H9 (cell line): ENCODE measurements around the gene NRXN3. TPM values are rescaled to one million over a fixed set of nuclear protein-coding genes. Genes with fewer than 3 reads are reported as not detected.

ENCODE experiments used
- DNase-seq: peaks from one replicate; pipeline ENCODE4 v3.0.0-alpha.2; 2017
- H2AFZ ChIP-seq: one replicate; pipeline ENCODE4 v1.6.1; 2013; ENCODE audit warnings: mild to moderate bottlenecking, low read length, control low read depth, moderate library complexity
- H2AK5ac ChIP-seq: 2 replicates; pipeline ENCODE4 v1.6.1; 2013; ENCODE audit warnings: low read length, control low read depth, mixed read lengths; ENCODE audit not compliant: insufficient read length
- H2BK120ac ChIP-seq: one replicate; pipeline ENCODE4 v1.6.1; 2013; ENCODE audit warnings: low read depth, mild to moderate bottlenecking, low read length, control low read depth, inconsistent platforms; ENCODE audit not compliant: poor library complexity, severe bottlenecking
- H2BK12ac ChIP-seq: 2 replicates; pipeline ENCODE4 v1.6.1; 2013; ENCODE audit warnings: low read length, control low read depth, mixed read lengths, low read depth; ENCODE audit not compliant: insufficient read length
- H2BK15ac ChIP-seq: 2 replicates; pipeline ENCODE4 v1.6.1; 2013; ENCODE audit warnings: low read depth, low read length, control low read depth
- H2BK20ac ChIP-seq: one replicate; pipeline ENCODE4 v1.6.1; 2013; ENCODE audit warnings: low read depth, mild to moderate bottlenecking, low read length, control low read depth, inconsistent platforms; ENCODE audit not compliant: poor library complexity, severe bottlenecking
- H2BK5ac ChIP-seq: 2 replicates; pipeline ENCODE4 v1.6.1; 2013; ENCODE audit warnings: low read length, control low read depth, mixed read lengths; ENCODE audit not compliant: insufficient read length
- H3K14ac ChIP-seq: 2 replicates; pipeline ENCODE4 v1.6.1; 2013; ENCODE audit warnings: low read length, control low read depth; ENCODE audit not compliant: insufficient read depth
- H3K18ac ChIP-seq: 2 replicates; pipeline ENCODE4 v1.6.1; 2013; ENCODE audit warnings: low read depth, mild to moderate bottlenecking, mixed read lengths, low read length, control low read depth; ENCODE audit not compliant: insufficient read length
- H3K23ac ChIP-seq: 2 replicates; pipeline ENCODE4 v1.6.1; 2013; ENCODE audit warnings: low read length, control low read depth, mixed read lengths, low read depth; ENCODE audit not compliant: insufficient read length
- H3K23me2 ChIP-seq: 2 replicates; pipeline ENCODE4 v1.6.1; 2013; ENCODE audit warnings: low read depth, mild to moderate bottlenecking, mixed read lengths, low read length, control low read depth; ENCODE audit not compliant: insufficient read length, poor library complexity, severe bottlenecking
- H3K27ac ChIP-seq: 2 replicates; pipeline ENCODE4 v1.5.1; 2013; ENCODE audit warnings: low read length, control low read depth, mixed read lengths, low read depth; ENCODE audit not compliant: insufficient read length
- H3K27me3 ChIP-seq: 2 replicates; pipeline ENCODE4 v1.6.1; 2013; ENCODE audit warnings: low read length, control low read depth, inconsistent platforms; ENCODE audit not compliant: insufficient read depth
- H3K4ac ChIP-seq: 2 replicates; pipeline ENCODE4 v1.6.1; 2013; ENCODE audit warnings: low read depth, mild to moderate bottlenecking, control low read depth, inconsistent platforms, low read length, moderate library complexity
- H3K4me1 ChIP-seq: 2 replicates; pipeline ENCODE4 v1.6.1; 2013; ENCODE audit warnings: low read length, control low read depth, inconsistent platforms; ENCODE audit not compliant: insufficient read depth
- H3K4me2 ChIP-seq: 2 replicates; pipeline ENCODE4 v1.6.1; 2013; ENCODE audit warnings: low read length, control low read depth, mixed read lengths; ENCODE audit not compliant: insufficient read length, insufficient read depth
- H3K56ac ChIP-seq: 2 replicates; pipeline ENCODE4 v1.6.1; 2013; ENCODE audit warnings: low read depth, mild to moderate bottlenecking, mixed read lengths, low read length, control low read depth; ENCODE audit not compliant: insufficient read length
- H3K79me1 ChIP-seq: 2 replicates; pipeline ENCODE4 v1.6.1; 2013; ENCODE audit warnings: low read depth, mild to moderate bottlenecking, moderate library complexity, low read length, control low read depth, inconsistent platforms; ENCODE audit not compliant: insufficient read depth, poor library complexity, severe bottlenecking
- H3K79me2 ChIP-seq: 2 replicates; pipeline ENCODE4 v1.6.1; 2013; ENCODE audit warnings: low read length, control low read depth, inconsistent platforms; ENCODE audit not compliant: insufficient read depth
- H3K9ac ChIP-seq: 2 replicates; pipeline ENCODE4 v1.6.1; 2013; ENCODE audit warnings: low read length, control low read depth, mixed read lengths; ENCODE audit not compliant: insufficient read length; ENCODE audit errors: extremely low read depth
- H3K9me3 ChIP-seq: one replicate; pipeline ENCODE4 v1.6.1; 2013; ENCODE audit warnings: low read depth, low read length, inconsistent platforms; ENCODE audit not compliant: control insufficient read depth
- H3T11ph ChIP-seq: one replicate; pipeline ENCODE4 v1.6.1; 2013; ENCODE audit warnings: mild to moderate bottlenecking, low read length, control low read depth, inconsistent platforms
- H4K20me1 ChIP-seq: one replicate; pipeline ENCODE4 v1.6.1; 2013; ENCODE audit not compliant: control insufficient read depth, insufficient read length, insufficient read depth
- H4K5ac ChIP-seq: 2 replicates; pipeline ENCODE4 v1.6.1; 2013; ENCODE audit warnings: low read depth, mild to moderate bottlenecking, mixed read lengths, low read length, control low read depth; ENCODE audit not compliant: insufficient read length
- H4K8ac ChIP-seq: replicated peaks from 2 replicates; pipeline ENCODE4 v1.6.1; 2013; ENCODE audit warnings: low read length, control low read depth, mixed read lengths, low read depth; ENCODE audit not compliant: insufficient read length
- H4K91ac ChIP-seq: 2 replicates; pipeline ENCODE4 v1.6.1; 2013; ENCODE audit warnings: low read depth, mild to moderate bottlenecking, moderate library complexity, mixed read lengths, low read length, control low read depth; ENCODE audit not compliant: insufficient read length
- H3K27ac Mint-ChIP-seq, 3 experiments: 2 replicates in 2 of 3; 3 replicates in 1 of 3; pipeline ENCODE4 v1.8.0; 2020 to 2021; ENCODE audit warnings: mixed read lengths in 3 of 3, mild to moderate bottlenecking in 1 of 3, moderate library complexity in 1 of 3
- H3K27me3 Mint-ChIP-seq: 2 replicates; pipeline ENCODE4 v1.8.0; 2021; ENCODE audit warnings: low read depth, mild to moderate bottlenecking, moderate library complexity, mixed read lengths
- H3K36me3 Mint-ChIP-seq, 3 experiments: 2 replicates in 2 of 3; 3 replicates in 1 of 3; pipeline ENCODE4 v1.8.0; 2020 to 2021; ENCODE audit warnings: low read depth in 3 of 3, mixed read lengths in 3 of 3; ENCODE audit not compliant: insufficient read depth in 1 of 3
- H3K4me1 Mint-ChIP-seq, 2 experiments: 2 replicates each; pipeline ENCODE4 v1.8.0; 2020; ENCODE audit warnings: mixed read lengths in 2 of 2
- H3K4me3 Mint-ChIP-seq, 2 experiments: 2 replicates in 1 of 2; 3 replicates in 1 of 2; pipeline ENCODE4 v1.8.0; 2020 to 2021; ENCODE audit warnings: mild to moderate bottlenecking in 2 of 2, mixed read lengths in 2 of 2, moderate library complexity in 1 of 2
- H3K9me3 Mint-ChIP-seq, 2 experiments: 2 replicates in 1 of 2; 3 replicates in 1 of 2; pipeline ENCODE4 v1.8.0; 2020; ENCODE audit warnings: mild to moderate bottlenecking in 2 of 2, mixed read lengths in 2 of 2, moderate library complexity in 1 of 2
- CTCF ChIP-seq: fragments of 200-600 bp; sonication (generic); conservative IDR thresholded peaks from 3 replicates; pipeline ENCODE4 v1.8.0; 2021; ENCODE audit warnings: antibody characterized with exemption, mild to moderate bottlenecking
- WGBS: extraction: QIAGEN DNeasy Blood & Tissue Kit; methylation state at CpG from one replicate; pipeline ENCODE4 v1.1.7; 2013; ENCODE audit warnings: missing lambda C conversion rate, low lambda C conversion rate, mixed read lengths; ENCODE audit not compliant: insufficient read length; ENCODE audit errors: extremely low coverage; 5-methylcytosine and 5-hydroxymethylcytosine counted together
- total RNA-seq: library from RNA; stranded (reverse); gene quantifications from 2 replicates; pipeline ENCODE4 v1.2.1, GENCODE V29; 2021

The NRXN3 gene
- total RNA-seq, 1 experiment from 2014 or later = 1.8 TPM

- Histone ChIP-seq H2BK5ac (no peak overlapping the region), H4K91ac (no peak overlapping the region), H3K27ac (no peak overlapping the region), H4K8ac (no peak overlapping the region), H3K14ac (no peak overlapping the region), H3K9me3 (no peaks in the 10 kb centered on the region), H3K56ac (no peak overlapping the region), H3K4me2 (no peak overlapping the region), H4K5ac (no peak overlapping the region), H3T11ph (no peak overlapping the region), H2BK120ac (no peak overlapping the region), H2BK15ac (no peak overlapping the region), H3K4ac (no peak overlapping the region), H4K20me1 (no peaks in the 10 kb centered on the region), H2AK5ac (no peak overlapping the region), H3K18ac (no peak overlapping the region), H2BK20ac (no peak overlapping the region), H3K79me1 (no peaks in the 10 kb centered on the region), H3K79me2 (no peaks in the 10 kb centered on the region), H3K4me1 (no peaks in the 10 kb centered on the region; the same call in 1 of the 2 replicates), H3K23me2 (no peaks in the 10 kb centered on the region), H3K27me3 (no peaks in the 10 kb centered on the region), H2BK12ac (no peak overlapping the region), H2AFZ (no peak overlapping the region), H3K9ac (no peak overlapping the region), H3K23ac (no peak overlapping the region)
- Mint-ChIP-seq H3K4me3 (no peak overlapping the region), H3K27me3 (no peaks in the 10 kb centered on the region), H3K27ac (0 out of 7 replicates have a peak overlapping the region, but pooled peaks of 1 of the 3 experiments have one; percentile 16), H3K9me3 (no peaks in the 10 kb centered on the region), H3K4me1 (peaks cover 18 to 24% of the 10 kb centered on the region in 2 experiments), H3K36me3 (no peaks in the 10 kb centered on the region)
- no peak for TF ChIP-seq CTCF
- no peak for DNase-seq
- no CpG with 5 or more reads among the region's 4 CpGs for WGBS
Observed at GRCh38 chr14:79580906-79581305, 1410.7 kb downstream of the NRXN3 start.
